Activated naive CD8-positive, alpha-beta T cell treated with anti-CD3 and anti-CD28 coated beads, Interleukin-2, amount 50 U/mL, for 16 hours (primary cell): ENCODE results near the gene STPG1.

Experiments
- DNase-seq: peaks from one replicate; pipeline ENCODE4 v3.0.0-alpha.2; 2020; ENCODE audit warnings: low read depth, low spot score

The STPG1 gene

DNA sequence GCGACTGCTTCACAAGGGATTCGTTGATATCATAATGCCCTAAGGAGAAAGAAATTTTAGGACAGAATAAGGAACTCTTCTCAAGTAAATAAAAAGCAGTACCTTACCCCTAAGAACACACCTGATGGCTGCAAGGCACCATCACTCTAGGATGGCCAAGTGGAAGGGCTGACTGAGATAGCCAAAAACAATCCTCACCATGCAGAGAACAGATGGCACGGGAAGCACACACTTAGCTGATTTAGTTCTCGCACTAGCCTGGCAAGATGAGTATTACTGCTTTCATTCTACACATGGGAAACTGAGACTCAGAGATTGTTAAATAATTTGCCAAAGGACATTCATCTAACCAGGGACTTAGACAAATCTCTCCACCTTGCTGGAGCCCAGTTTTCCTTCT lies 43.8 kb downstream of the STPG1 start:
- no peak for DNase-seq

- no peak for DNase-seq
These were observed 44.4 kb downstream of the STPG1 start for GRCh38 chr1:24369199-24369598.

DNA sequence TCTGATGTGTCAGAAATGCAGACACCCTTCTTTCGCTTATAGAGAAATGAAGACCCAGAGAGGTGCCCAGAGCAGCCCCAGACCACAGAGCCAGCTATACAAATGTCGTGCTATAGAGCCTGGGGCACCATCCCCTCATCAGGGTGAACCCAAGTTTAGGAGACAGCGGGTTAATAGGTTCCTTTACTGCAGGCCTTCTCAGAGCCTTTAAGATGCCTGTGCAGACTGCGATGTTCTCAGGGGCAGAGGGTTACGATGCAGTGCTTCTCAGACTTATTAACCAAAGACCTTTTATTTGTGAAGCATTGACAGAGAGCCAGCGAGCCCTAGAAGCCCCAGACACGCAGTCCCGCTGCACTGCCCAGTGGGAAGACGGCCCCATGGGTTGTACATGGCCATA lies 46.9 kb downstream of the STPG1 start:
- no peak for DNase-seq

GRCh38 chr1:24364975-24365678 lies 48.5 kb downstream of the STPG1 start:
- DNase-seq = no peak

DNA sequence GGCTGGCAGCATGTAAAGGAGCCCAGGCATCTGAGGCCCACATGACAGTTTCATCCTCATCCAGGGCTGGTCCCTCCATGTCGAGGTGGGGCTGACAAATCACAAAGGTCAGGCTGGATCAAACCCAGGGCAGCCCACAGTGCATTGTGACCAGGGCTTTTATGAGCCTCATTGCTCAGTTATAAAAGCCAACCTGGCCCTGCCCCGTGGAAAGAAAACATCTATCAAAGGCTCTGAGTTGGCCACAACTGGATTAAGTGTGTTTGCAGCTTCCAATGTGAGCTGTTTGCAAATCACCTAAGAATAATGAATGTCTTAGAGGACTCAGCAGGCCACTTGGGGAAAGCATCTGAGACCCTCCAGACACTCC lies 49.0 kb downstream of the STPG1 start:
- no peak for DNase-seq

- DNase-seq = no peak
These were observed 49.6 kb downstream of the STPG1 start for GRCh38 chr1:24363994-24364393.

GRCh38 chr1:24362982-24363614 lies 50.5 kb downstream of the STPG1 start:
- no peak for DNase-seq

DNA sequence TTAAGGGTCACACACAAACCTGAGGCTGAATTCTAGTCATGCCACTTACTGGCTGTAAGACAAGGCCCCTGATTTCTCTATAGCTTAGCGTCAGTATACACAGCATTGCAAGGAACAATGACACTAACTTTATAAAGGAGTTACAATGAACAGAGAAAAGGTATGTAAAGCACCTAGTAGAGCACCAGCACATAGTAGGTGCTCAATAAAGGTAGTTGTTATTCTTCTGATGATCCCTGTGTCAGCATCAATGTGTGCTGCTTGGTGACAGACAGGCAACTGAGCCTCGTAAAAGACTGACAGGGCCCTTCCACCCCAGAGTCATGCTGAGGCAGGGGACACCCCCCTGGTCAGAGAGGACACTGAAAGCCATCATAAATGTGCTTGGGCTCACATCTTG lies 51.2 kb downstream of the STPG1 start:
- no peak for DNase-seq

DNA sequence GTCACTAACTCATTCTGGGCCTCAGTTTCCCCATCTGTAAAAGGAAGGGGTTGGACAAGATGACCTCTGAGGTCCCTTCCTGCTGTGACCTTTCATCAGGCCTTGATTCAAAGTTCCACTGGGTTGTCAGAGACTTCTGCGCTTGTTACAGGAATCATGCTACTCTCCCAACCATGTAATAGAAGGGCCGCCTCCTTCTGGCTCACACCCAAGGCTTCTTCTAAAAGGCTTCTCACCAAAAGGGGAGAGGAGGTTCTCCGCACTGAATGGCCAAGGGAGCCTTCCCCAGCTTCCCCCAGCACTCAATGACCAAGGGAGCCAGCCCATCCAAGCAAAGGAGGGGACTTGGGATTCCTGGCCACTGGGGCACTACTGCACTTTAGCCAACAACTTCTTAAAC lies 51.8 kb downstream of the STPG1 start:
- DNase-seq = no peak

DNA sequence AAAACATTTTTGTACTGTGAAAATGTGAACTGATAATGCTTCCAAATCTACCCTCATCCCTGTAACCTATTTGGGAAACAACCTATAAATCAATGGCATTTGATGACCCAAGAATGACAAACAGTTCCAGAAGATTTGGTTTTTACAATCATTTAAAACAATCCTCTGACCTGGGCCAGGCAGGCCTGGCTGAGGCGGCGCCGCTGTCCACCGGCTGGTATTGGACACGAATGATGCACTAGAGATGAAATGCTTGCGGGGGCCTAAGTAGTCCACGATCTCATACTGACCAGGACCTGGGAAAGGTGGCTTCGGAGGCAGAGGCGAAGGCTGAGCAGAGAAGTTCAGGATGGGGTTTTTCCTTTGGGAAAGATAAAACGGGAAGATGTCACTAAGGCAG lies 52.9 kb downstream of the STPG1 start:
- DNase-seq = no peak

GRCh38 chr1:24357038-24357437 lies 56.5 kb downstream of the STPG1 start:
- DNase-seq = no peak

DNA sequence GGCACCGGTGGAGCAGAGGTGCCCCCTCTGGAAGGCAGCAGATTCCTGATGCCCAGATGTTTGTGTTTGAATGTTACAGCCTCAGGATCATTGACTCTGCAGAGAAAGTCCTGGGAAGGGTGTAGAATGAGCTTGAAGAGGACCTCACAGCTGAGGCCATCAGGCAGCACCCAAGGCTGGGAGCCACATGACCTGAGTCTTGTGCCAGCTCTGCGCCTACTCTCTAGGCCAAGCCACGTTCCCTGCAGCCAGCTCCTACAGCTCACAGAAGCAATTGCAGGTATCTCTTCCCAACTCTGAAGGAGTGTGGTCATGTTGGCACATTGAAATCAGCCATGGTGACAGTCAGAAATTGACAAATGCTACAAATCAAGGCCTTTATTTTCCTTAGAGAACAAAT lies 58.1 kb downstream of the STPG1 start:
- no peak for DNase-seq

- no peak for DNase-seq
These were observed 60.2 kb downstream of the STPG1 start for GRCh38 chr1:24353292-24353891.

DNA sequence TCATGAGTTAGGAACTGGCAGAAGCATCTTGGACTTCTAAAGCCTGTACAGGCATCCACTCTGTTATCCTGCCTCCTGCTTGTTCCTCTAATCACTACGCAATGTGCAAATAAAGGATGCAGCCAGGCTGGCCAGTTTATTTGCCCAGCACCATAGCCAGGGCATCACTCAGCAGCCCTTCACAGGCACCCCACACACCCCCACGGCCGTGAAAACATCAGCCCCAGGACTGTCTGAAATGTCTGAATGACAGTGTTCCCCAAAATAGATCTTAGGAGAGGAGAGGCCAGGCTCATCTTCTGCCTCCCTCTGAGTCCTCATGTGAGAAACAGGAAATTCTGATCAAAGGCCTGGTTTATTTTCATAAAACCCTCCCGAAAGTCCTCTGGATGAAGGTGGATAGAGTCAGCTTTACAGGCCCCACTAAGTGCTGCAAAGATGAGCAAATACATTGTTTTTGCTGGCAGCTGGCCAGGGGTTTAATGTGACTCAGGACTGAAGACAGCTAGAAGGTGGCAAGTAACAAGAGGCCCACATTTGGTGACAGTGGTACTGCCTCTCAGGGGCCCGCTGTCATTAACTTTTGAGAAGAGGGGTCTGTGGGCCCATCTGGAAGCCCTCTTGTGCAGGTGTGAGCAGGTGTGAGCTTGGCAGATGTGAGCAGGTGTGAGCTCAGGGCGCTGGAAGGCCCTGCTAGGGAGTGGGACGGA lies 61.5 kb downstream of the STPG1 start:
- DNase-seq = no peak

DNA sequence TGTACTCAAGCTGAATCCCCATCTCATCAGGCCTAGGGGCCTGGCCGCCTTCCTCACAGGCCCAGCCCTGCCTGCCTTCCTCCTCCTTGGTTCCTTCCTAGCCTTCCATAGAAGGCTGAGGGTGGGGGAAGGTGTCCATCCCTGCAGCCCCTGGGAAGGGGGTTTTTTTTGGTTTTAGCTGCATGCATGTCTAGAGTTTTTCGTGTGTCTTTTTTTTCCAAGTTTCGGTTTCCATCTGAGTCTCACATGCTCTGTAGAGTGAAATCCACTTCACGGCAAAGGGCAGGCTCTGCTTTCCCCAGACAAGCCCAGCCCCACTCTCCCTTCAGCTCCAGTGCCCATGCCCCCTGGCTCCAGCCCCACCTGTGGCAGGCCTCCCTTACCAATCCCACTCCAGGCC lies 62.3 kb downstream of the STPG1 start:
- DNase-seq = no peak

DNA sequence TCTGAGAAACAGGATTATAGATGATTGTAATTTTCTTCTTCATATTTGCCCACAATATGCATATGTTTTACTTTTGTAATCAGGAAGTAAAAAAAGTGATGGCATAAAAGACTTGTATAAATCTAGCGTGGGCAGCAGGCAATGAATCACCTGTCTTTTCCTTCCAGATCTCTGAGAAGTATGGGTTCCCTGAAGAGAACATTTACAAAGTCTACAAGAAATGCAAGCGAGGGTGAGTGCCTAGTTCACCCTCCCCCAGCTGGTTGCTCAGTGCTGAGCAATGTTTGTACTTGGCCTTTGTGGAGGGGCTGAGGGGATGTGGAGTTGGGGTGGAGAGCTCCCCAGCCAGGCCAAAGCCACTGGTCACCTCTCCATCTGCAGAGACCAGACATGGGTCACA lies 63.7 kb downstream of the STPG1 start:
- DNase-seq = no peak

- no peak for DNase-seq
These were observed 65.4 kb downstream of the STPG1 start for GRCh38 chr1:24348196-24348595.

- DNase-seq = no peak
These were observed 66.2 kb downstream of the STPG1 start for GRCh38 chr1:24347159-24347934.

GRCh38 chr1:24345334-24345733 lies 68.2 kb downstream of the STPG1 start:
- no peak for DNase-seq

GRCh38 chr1:24344090-24344742 lies 69.4 kb downstream of the STPG1 start:
- no peak for DNase-seq

- no peak for DNase-seq
These were observed 70.0 kb downstream of the STPG1 start for GRCh38 chr1:24343412-24344089.
